Liver (tissue), 3 donors: ENCODE measurements around the gene HECTD1.

Experiments used
- RXRA ChIP-seq, 2 donors: IDR thresholded peaks; 2 replicates each; pipeline ENCODE4 v1.6.1; 2017 to 2018; ENCODE audit warnings: antibody characterized with exemption in 2 of 2, mild to moderate bottlenecking in 1 of 2
- YY1 ChIP-seq: IDR thresholded peaks from 2 replicates; pipeline ENCODE4 v1.6.1; 2016; ENCODE audit warnings: antibody characterized with exemption, mild to moderate bottlenecking
- TF ChIP-seq, protein P1 (sequence below): fragments of 150-350 bp; IDR thresholded peaks from 2 replicates; pipeline ENCODE4 v1.5.1; 2017; ENCODE audit warnings: improper control_type of control experiment, low read depth, low read length; ENCODE audit not compliant: missing input control
- TF ChIP-seq, protein P2 (sequence below): IDR thresholded peaks from 2 replicates; pipeline ENCODE4 v1.6.1; 2016; ENCODE audit warnings: antibody characterized with exemption, mild to moderate bottlenecking
- TF ChIP-seq, protein P3 (sequence below): IDR thresholded peaks from 2 replicates; pipeline ENCODE4 v1.6.1; 2016; ENCODE audit warnings: antibody characterized with exemption
- donor health status: healthy.
- donor health status: healthy.

DNA sequence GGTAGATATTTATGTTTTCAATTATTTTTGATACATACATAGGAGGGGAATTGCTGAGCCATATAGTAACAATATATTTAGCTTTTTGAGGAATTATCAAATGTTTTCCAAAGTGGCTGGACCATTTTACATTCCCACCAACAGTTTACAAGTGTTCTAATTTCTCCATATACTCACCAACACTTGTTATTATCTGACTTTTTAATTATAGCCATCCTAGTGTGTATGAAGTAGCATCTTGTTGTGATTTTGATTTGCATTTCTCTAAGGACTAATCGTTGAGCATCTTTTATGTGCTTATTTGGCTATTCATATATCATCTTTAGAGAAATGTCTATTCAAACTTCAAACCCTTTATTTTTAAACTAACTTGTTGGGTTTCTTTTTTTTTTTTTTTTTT lies 17.2 kb upstream of the HECTD1 start:
- no peak for TF ChIP-seq RXRA (IDR thresholded peaks at IDR 0.05)
- TF ChIP-seq, protein P1, sequence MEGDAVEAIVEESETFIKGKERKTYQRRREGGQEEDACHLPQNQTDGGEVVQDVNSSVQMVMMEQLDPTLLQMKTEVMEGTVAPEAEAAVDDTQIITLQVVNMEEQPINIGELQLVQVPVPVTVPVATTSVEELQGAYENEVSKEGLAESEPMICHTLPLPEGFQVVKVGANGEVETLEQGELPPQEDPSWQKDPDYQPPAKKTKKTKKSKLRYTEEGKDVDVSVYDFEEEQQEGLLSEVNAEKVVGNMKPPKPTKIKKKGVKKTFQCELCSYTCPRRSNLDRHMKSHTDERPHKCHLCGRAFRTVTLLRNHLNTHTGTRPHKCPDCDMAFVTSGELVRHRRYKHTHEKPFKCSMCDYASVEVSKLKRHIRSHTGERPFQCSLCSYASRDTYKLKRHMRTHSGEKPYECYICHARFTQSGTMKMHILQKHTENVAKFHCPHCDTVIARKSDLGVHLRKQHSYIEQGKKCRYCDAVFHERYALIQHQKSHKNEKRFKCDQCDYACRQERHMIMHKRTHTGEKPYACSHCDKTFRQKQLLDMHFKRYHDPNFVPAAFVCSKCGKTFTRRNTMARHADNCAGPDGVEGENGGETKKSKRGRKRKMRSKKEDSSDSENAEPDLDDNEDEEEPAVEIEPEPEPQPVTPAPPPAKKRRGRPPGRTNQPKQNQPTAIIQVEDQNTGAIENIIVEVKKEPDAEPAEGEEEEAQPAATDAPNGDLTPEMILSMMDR = no peak
- TF ChIP-seq YY1 = no peak
- TF ChIP-seq, protein P2, sequence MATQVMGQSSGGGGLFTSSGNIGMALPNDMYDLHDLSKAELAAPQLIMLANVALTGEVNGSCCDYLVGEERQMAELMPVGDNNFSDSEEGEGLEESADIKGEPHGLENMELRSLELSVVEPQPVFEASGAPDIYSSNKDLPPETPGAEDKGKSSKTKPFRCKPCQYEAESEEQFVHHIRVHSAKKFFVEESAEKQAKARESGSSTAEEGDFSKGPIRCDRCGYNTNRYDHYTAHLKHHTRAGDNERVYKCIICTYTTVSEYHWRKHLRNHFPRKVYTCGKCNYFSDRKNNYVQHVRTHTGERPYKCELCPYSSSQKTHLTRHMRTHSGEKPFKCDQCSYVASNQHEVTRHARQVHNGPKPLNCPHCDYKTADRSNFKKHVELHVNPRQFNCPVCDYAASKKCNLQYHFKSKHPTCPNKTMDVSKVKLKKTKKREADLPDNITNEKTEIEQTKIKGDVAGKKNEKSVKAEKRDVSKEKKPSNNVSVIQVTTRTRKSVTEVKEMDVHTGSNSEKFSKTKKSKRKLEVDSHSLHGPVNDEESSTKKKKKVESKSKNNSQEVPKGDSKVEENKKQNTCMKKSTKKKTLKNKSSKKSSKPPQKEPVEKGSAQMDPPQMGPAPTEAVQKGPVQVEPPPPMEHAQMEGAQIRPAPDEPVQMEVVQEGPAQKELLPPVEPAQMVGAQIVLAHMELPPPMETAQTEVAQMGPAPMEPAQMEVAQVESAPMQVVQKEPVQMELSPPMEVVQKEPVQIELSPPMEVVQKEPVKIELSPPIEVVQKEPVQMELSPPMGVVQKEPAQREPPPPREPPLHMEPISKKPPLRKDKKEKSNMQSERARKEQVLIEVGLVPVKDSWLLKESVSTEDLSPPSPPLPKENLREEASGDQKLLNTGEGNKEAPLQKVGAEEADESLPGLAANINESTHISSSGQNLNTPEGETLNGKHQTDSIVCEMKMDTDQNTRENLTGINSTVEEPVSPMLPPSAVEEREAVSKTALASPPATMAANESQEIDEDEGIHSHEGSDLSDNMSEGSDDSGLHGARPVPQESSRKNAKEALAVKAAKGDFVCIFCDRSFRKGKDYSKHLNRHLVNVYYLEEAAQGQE = no peak
- TF ChIP-seq, protein P3, sequence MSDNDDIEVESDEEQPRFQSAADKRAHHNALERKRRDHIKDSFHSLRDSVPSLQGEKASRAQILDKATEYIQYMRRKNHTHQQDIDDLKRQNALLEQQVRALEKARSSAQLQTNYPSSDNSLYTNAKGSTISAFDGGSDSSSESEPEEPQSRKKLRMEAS = no peak
